HG03095 (cell line): ENCODE data around the gene NRXN3.

Experiments
- ATAC-seq: cut with Tn5 transposase; IDR thresholded peaks from one replicate; pipeline ENCODE4 v1.9.1; 2021; ENCODE audit warnings: moderate library complexity; ENCODE audit not compliant: unreplicated experiment

NRXN3 gene

DNA sequence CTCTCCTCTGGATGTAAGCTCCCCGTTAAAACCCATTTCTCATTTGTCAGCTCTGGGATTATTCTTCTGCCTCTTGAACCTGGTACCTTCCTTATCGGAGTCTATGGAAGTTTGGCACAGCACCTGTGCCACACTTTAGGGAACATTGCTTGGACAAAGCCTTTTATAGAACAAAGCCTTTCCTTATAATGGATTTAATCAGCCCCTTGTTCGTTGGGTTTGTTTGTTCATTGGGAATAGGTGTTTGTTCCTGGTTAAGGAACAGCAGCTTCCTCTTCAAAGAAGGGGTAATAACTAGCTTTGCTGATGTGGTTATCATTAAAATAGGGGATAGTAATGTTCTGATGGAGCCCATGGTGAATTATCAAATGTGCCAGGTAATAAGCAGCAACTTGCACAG lies 70.4 kb downstream of the NRXN3 start:
- no peak for ATAC-seq

DNA sequence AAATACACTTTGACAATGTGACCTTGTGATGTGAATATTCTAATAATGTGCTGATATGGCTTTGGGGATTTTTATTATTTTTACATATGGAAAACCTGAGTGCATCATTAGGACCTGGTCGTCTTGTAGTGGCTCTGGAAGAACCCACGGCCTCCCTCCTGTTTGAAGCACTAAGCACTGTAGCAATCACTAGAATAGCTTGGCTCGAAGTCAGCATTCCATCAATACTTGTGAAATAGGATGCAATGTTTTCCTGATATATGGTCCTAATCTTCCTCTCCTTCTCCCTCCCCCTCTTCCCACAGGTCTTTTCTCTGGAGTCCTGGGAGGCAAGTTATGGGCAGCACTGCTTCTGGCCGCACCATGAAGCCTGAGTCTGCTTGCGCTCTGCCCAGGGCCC lies 71.9 kb downstream of the NRXN3 start:
- no peak for ATAC-seq

GRCh38 chr14:78243187-78243586 lies 73.0 kb downstream of the NRXN3 start:
- ATAC-seq = no peak

GRCh38 chr14:78245238-78245637 lies 75.1 kb downstream of the NRXN3 start:
- no peak for ATAC-seq

DNA sequence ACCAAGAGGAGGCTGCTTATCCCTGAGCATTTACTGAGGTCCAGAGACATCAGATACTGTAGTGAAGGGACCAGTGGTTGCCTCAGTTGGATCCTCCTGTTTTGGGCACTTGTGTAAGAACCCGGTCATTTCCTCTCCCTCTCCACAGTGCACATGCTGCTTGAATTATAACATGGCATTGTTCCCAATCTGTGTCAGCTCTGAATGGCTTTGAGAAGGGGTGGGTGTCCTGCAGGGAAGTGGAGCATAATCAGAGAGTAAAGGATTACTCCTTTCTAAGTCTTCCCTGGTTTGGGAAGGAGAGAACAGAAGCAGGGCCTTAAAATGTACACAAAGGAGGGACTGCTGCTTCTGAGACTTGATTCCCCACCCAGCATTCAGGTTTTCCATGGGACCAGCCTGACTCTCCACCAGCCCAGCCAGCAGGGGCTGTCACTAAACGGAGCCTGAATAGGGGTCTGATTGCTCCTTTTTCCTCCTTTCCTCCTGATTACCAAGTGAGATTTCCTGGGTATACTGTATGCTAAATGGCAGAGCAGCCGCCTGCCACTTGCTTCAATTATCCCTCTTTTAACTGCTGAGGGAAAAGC lies 78.4 kb downstream of the NRXN3 start:
- ATAC-seq = no peak

- no peak for ATAC-seq
Observed at GRCh38 chr14:78251308-78251707, 81.1 kb downstream of the NRXN3 start.

DNA sequence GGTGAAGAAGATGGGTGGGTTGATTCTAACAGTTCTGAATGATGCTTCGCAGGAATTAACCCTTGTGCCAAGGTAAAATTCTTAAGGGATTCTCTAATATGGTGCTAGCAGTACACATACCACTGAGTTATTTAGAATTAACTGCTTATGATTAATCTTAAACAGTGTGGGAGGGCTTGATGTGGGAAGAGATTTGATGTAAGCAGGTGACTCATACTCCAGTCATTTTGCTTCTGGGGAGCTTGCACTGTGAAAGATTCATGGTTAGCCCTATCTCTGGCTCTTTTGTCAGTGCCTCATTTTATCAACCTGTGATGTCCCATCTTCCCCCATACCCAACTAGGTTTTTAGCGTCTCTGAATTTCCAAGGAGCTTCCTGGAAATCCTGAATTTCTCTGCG lies 83.8 kb downstream of the NRXN3 start:
- no peak for ATAC-seq

DNA sequence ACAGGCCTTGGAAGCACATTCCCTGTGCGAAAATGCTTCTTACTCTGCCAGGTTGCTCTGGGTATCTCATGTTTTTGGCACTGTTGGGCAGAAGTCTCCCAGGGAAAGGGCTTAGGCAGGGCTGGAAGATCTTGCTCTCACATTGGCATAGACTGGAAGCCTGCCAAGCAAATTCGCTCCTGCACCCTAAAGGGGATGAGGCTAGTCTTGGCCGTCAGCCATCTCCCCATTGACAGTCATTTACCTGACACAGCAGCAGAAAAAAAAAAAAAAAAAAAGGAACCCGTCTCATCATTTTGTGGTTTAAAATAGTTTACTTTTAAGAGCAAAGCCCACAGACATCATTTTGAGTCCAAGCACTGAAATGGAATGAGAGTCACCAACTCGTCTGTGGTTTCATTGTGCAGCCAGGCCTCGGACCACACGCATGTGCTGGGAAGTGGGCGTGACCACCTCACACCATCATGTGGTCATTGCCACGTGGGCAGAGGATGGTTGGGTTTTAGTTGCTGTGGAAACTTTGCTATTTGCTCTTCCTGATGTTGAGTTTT lies 84.8 kb downstream of the NRXN3 start:
- no peak for ATAC-seq

DNA sequence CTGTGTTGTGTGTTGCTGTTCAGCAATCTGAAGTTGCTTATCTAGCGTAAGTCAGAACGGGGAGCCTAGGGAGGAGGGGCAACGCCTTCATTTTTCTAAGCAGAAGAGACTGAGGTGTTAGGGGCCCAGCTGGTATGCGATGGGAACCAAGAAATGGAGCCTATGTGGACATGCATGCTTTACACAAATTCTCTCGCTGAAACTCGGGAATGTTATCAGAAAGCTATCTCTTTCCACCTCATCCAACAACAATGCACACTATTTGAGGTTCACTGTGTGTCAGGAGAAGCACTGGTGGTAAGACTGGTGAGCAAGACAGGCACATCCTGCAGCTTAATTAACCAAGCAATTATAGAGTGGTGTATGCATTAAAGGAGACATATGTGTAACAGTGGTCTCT lies 89.7 kb downstream of the NRXN3 start:
- no peak for ATAC-seq

DNA sequence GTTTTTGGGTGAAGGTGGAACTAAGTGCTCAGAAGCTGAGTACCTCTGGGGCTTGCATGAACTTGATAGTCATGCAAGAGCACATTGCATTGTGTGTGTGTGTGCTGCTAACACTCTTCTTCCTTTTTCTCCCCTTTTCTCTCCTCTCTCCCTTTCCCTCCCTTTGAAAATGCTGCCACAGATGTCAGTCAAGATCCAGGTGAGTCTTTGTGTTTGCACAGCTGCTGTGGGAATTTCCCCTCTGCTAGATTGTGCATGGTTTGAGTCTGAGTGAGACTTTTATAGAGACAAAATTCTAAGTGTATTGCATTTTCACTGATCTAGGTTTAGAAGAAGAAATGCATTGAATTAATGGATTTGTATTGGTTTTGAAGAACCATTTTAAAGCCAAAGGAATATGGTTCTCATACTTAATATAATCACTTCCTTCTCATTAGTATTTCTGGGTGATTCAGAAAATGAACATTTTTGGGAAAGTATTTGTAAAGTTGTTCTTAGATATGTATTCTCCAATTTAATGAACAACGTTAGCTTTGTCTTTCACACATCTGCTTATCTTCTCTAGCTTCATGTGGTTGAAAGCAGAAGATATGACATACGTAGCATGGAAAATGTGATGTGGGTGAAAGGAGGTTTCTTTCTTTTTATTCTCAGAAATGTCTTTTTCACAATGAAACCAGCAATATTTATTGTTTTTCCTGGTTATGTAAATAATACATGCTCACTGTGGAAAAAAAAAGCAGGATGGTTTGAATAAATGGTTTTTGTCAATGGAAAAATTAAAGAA lies 108.5 kb downstream of the NRXN3 start:
- ATAC-seq = no peak

DNA sequence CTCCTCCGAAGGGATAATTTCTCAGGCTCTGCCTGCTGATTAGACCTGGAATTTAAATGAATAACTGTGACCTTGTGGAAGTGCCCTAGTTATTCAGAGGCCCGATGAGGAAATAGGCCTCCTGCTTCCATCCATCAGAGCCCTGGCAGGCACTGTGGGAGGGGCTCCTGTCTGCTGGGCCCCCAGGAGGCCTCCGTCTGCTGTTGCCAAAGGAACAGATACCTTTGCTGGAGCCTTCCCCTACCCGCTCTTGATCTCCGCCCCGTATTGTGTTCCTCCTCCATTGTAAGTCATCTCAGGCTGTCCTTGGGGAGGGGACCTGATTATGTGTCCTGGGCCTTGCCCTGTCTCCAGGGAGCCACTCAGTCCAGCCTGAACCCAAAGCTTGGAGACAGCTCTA lies 112.3 kb downstream of the NRXN3 start:
- no peak for ATAC-seq

DNA sequence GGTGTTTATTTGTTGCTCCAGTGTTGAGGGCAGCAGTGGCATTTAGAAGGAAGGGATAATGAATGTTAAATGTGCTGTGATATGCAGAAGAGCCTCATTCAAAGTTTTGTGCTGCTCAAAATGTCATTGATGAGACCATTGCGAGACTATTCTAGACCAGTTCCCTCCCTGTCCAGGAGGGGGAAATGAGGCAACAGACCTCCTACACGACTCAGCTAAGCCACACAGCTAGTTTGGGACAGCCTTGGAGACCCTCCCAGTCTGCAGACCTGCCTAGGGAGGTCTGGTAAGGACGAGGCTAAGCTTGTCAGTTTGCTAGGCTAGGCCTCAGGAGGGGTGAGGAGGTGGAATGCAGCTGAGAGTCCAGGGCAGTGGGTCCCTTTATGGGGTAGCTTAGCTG lies 116.0 kb downstream of the NRXN3 start:
- no peak for ATAC-seq

GRCh38 chr14:78292003-78292402 lies 121.8 kb downstream of the NRXN3 start:
- ATAC-seq = peak; percentile 70

GRCh38 chr14:78297858-78298257 lies 127.7 kb downstream of the NRXN3 start:
- ATAC-seq = no peak

GRCh38 chr14:78298298-78298697 lies 128.1 kb downstream of the NRXN3 start:
- ATAC-seq = no peak

- ATAC-seq = no peak
Observed at GRCh38 chr14:78302841-78303240, 132.7 kb downstream of the NRXN3 start.

DNA sequence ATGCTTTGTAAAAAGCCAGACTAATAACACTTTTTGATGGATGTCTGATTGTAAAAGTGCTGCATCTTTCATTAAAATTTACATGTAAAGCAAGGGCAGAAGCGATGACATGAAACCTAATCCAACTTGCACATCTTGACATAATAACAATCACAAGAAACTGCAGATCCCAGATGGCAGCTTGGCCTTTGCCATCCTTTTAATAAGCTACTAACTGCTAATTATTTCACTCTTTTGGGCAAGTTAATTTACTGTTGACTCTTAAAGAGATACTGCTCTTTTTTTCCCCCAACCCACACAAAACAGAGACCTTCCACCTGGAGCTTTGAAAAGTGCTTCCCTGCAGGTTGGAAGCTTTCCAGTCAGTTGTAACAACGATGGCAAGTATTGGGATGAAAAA lies 137.5 kb downstream of the NRXN3 start:
- ATAC-seq = no peak

DNA sequence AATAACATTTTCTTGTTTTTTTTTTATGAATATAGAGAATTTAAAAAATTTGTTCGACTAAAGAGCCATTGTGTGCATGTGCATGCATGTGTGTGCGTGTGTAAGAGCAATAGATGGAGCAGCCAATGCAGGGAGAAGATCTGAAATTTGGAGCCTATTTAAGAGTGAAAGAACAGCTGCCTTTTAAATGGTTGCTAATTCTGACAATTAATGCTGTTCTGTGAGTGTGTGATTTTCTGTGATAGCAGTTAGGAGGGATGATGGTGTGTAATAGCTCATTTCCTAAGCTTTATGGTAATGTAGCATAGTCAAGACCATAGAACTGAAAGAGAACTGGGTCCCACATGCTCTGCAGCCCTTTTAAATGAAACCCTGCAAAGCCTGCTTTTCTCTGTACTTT lies 137.9 kb downstream of the NRXN3 start:
- no peak for ATAC-seq

GRCh38 chr14:78310272-78310671 lies 140.1 kb downstream of the NRXN3 start:
- no peak for ATAC-seq

DNA sequence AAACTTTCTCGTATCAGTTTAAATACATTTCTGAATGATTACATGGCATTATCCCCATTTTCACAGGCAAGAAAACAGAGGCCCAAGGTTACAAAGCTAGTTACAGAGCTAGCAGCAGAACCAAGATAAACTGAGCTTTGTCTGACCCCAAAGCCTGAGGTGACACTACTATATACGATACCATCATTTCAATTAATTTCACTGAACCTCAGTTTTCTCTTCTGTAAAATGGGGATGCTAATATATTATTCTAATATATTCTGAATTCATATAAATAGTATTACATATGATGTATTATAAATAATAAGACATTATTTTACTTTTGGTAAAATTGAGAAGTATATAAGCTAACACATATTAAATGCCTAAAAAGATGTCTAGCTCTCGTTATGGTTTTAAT lies 143.3 kb downstream of the NRXN3 start:
- ATAC-seq = no peak

GRCh38 chr14:78314484-78314883 lies 144.3 kb downstream of the NRXN3 start:
- ATAC-seq = no peak

- no peak for ATAC-seq
Observed at GRCh38 chr14:78316052-78316451, 145.9 kb downstream of the NRXN3 start.

DNA sequence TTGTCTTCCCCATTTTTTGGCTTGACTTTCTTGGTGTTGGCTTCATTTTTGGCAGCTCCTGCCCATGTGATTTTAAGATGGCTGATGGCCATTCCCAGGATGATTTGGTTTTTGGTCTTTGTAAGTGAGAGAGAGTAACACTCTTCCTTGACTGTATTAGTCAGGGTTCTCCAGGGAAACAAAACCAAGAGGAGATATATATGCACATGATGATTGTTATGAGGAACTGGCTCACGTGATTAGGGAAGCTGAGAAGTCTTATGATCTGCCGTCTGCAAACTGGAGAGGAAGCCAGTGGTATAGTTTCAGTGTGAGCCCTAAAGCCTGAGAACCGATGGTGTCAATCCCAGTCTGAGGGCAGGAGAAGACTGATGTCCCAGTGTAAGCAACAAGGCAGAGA lies 146.6 kb downstream of the NRXN3 start:
- no peak for ATAC-seq
